Breast epithelium (tissue), 3 donors: ENCODE data around the gene HOMEZ.

Experiments
- POLR2A ChIP-seq: fragments of 450-650 bp; IDR thresholded peaks from one replicate; pipeline ENCODE4 v1.6.1; 2016; ENCODE audit warnings: antibody characterized with exemption, mild to moderate bottlenecking, moderate library complexity
- POLR2AphosphoS5 ChIP-seq, 3 donors: sonication (generic); formaldehyde crosslinking; IDR thresholded peaks; one replicate each; pipeline ENCODE4 v1.6.1; 2017; ENCODE audit warnings: antibody characterized with exemption in 3 of 3
- TF ChIP-seq, protein P1 (sequence below), 3 donors: fragments of 450-650 bp; IDR thresholded peaks; one replicate each; pipeline ENCODE4 v1.5.1; 2016 to 2017; ENCODE audit warnings: antibody characterized with exemption in 3 of 3, mild to moderate bottlenecking in 3 of 3, moderate library complexity in 3 of 3

DNA sequence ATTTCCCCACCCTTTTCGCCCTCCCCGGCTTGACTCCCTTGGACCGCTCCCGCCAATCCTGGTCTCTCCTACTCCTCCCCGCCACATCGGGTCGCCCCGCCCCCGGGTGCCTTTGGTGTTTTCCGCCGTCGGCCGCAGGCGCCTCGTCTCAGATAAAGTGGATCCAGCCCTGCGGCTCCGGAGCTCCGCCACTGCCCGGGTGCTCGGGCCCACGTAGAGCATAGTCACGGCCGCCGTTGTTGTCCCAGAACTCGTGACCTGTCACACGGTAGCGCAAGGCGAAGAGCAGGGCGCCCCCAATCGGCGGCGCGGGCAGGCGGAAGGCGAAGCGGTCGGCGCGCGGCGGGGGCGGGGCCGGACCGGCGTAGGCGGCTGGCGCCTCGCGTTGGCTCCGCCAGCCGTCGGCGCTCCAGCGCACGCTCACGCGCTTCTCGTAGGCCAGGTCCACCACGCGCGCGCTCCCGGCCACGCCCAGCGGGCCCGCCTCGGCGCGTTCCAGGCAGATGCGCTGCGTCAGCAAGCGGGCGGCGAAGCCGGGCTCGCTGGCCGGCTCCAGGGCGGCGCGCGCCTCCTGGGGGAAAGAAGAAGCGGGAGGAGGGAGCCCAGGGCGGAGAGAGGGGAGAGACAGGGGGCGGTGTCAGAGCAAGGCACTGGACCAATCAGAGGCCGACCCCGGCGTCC lies 15.5 kb upstream of the HOMEZ start:
- peak; percentile 41 for TF ChIP-seq POLR2A
- TF ChIP-seq POLR2AphosphoS5 (IDR thresholded peaks at IDR 0.05): peak; percentile 83 to 96 (median 94)
- TF ChIP-seq, protein P1, sequence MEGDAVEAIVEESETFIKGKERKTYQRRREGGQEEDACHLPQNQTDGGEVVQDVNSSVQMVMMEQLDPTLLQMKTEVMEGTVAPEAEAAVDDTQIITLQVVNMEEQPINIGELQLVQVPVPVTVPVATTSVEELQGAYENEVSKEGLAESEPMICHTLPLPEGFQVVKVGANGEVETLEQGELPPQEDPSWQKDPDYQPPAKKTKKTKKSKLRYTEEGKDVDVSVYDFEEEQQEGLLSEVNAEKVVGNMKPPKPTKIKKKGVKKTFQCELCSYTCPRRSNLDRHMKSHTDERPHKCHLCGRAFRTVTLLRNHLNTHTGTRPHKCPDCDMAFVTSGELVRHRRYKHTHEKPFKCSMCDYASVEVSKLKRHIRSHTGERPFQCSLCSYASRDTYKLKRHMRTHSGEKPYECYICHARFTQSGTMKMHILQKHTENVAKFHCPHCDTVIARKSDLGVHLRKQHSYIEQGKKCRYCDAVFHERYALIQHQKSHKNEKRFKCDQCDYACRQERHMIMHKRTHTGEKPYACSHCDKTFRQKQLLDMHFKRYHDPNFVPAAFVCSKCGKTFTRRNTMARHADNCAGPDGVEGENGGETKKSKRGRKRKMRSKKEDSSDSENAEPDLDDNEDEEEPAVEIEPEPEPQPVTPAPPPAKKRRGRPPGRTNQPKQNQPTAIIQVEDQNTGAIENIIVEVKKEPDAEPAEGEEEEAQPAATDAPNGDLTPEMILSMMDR (IDR thresholded peaks at IDR 0.05): peak; percentile 70 to 91 (median 78)
